ENCODE results near the gene VIT.
"Not testable (repeated sequence)": the region's sequence is repeated elsewhere in the genome, so short reads cannot be mapped to it uniquely, and the experiment has no call there.

VIT gene

DNA sequence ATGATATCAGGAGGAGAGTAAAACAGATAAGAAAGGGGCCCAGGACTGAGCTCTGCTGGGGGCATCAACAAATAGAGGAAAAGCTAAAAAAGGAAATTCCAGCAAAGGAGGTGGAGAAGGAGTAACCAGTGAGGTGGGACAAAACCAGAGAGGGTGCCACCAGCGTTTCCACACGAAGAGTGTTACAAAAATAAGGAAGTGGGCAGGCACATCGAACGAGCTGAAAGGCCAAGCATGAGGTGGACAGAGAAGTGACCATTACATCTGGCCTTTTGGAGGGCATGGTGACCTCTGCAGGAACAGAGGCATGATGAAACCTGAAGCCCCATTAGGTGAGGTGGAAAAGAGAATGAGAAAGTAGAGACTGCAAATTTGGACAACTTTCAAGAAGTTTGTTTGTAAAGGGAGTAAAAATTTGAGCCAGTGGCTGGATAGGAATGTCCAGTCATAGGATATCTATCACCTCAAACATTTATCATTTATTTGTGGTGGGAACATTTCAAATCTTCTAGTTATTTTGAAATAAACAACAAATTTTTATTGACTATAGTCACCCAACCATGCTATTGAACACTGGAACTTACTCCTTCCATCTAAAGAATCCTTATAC is 18.4 kb upstream of the VIT start:
- no peak for DNase-seq

DNA sequence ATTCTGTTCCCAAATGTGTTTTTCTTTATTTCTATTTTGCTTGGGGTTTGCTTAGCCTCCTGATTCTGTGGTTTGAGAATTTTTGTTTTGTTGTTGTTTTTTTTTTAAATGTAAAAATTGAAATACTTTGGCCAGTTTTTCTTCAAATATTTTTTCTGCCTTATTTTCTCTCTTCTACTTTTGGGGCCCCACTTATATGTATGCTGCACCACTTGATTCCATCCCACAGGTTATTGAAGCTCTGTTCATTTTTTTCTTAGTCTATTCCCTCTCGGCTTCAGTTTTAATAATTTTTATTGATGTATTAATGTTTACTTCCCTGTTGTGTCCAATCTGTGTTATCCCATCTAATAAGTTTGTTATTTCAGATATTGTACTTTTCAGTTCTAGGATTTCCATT is 17.7 kb upstream of the VIT start:
- DNase-seq, result no peak

DNA sequence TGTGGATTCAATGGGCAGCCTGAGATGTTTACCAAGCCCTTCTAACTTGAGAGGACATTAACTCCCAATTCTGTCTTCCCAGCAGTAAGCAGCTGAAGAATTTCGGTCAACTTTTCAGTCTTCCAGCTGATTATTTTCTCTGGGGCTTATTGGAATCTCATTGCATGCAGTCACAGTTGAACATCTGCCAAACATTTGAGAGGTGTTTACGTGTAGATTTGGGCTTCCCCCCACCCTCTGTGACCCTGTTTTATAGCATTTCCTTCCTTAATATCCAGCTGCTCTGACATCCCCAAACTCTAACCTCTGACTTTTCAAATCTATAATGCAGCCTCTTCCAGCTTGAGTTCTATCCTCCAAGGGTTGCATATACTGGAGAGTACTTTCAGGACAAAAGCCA is 16.5 kb upstream of the VIT start:
- DNase-seq, result no peak

DNA sequence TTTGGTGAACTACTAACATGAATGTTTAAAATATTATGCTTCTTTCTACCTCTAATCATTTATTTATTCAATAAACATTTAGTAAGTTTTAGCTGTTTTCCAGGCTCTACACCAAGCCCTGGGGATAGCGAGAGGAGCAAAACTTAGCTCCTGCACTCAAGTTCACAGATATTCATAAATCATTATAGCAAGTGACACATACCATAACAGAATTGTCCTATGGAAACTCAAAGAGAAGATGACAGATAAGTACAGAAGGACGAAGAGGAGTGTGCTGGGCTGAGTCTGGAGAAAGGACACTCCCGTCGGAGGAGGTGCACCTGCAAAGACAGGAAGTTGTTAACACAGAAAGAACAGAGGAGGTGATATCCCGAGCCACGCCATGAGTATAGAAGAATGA is 13.9 kb upstream of the VIT start:
- no peak for DNase-seq

DNA sequence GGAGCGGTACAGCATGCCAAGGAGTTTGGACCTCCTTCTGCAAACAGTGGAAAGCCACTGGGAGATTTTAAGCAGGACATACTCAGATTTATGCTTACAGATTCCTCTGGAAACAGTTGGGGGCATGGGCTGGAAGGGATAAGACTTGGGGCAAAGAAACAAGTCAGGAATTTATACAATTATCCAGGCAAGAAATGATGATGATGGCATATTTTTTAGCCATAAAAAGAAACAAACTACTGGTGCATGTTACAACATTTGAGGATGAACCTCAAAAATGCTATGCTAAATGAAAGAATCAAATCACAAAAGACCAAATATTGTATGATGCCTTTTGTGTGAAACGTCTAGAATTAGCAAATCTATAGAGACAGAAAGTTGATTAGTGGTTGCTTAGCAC is 13.5 kb upstream of the VIT start:
- DNase-seq, result no peak

- not testable (repeated sequence) for DNase-seq
Measured at GRCh38 chr2:36688291-36688690, 8.2 kb upstream of the VIT start.

- not testable (repeated sequence) for DNase-seq
Measured at GRCh38 chr2:36689013-36689412, 7.5 kb upstream of the VIT start.

- DNase-seq, result no peak
Measured at GRCh38 chr2:36692121-36692520, 4.4 kb upstream of the VIT start.

GRCh38 chr2:36693825-36694224 is 2.7 kb upstream of the VIT start:
- no peak for DNase-seq

- DNase-seq, result no peak
Measured at GRCh38 chr2:36695746-36696415, 626 bp upstream of the VIT start.

- DNase-seq, result no peak
Measured at GRCh38 chr2:36697424-36698066, 1.0 kb downstream of the VIT start.

DNA sequence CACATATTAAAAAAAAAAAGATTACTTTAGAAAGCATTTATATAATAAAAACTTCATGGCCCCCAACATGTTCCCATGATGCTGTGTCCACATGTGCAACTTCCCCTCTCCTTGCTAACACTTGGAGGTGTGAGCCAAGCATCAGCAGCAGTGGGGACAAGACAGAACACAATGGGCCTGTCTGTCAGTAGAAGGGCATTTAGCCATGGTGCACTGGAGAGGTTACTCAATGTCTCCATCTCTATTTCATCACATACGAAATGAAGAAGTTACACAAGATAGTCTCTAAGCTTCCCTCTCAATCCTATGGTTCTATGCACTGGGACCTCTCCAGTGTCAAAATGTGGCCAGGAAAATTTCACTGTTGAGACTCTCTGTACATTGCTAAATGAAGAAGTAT is 2.5 kb downstream of the VIT start:
- DNase-seq, result no peak

DNA sequence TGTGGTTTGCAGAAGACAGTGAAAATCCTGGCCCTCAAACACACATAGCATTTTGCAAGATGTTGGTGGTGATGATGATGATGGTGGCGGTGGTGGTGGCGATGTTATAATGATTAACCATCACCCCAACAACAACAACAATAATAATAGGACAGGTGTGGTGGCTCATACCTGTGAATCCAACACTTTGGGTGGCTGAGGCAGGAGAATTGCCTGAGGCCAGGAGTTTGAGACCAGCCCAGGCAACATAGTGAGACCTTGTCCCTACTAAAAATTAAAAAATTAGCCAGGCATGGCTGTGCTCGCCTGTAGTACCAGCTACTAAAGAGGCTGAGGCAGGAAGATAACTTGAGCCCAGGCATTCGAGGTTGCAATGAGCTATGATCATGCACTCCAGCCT is 3.8 kb downstream of the VIT start:
- DNase-seq, result no peak

GRCh38 chr2:36701391-36701795 is 4.9 kb downstream of the VIT start:
- no peak for DNase-seq

DNA sequence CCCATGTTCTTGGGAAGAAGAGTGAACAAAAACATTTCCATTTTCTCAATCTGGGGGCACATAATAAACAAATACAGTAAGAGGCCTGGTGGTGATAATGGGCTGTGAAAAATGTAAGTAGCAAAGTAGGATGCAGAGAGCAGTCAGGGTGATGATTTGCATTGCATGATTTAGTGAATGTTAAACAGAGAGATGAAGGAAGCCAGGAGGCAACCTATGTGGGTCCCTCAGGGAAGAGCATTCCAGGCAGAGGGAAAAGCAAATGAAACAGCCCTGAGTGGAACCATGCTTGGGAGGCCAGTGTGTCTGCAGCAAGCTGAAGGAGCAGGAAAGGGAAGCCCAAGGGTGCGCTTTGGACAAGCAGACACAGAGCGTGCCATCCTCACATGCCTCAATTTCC is 5.4 kb downstream of the VIT start:
- no peak for DNase-seq

DNA sequence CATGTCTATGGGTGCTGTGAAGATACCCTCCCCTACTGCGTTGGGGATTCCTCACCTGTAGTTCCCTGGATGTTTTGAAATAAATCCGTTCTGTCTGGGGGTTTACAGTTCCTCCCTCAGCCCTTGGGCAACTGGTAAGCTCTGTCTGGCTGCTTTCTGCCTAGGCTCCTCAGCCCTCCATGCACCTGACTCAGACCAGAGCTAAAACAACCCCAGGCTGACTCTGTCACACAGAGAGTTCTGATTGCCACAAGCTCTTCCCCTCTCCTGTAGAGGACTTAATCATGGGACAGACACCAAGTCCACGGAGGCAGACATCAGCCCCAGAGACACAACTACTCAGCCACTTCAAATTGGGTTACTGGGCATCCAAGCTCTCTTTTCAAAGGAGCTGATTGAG is 6.3 kb downstream of the VIT start:
- DNase-seq, result no peak

GRCh38 chr2:36704475-36705150 is 8.1 kb downstream of the VIT start:
- no peak for DNase-seq

GRCh38 chr2:36705326-36706020 is 9.0 kb downstream of the VIT start:
- DNase-seq, result no peak

DNA sequence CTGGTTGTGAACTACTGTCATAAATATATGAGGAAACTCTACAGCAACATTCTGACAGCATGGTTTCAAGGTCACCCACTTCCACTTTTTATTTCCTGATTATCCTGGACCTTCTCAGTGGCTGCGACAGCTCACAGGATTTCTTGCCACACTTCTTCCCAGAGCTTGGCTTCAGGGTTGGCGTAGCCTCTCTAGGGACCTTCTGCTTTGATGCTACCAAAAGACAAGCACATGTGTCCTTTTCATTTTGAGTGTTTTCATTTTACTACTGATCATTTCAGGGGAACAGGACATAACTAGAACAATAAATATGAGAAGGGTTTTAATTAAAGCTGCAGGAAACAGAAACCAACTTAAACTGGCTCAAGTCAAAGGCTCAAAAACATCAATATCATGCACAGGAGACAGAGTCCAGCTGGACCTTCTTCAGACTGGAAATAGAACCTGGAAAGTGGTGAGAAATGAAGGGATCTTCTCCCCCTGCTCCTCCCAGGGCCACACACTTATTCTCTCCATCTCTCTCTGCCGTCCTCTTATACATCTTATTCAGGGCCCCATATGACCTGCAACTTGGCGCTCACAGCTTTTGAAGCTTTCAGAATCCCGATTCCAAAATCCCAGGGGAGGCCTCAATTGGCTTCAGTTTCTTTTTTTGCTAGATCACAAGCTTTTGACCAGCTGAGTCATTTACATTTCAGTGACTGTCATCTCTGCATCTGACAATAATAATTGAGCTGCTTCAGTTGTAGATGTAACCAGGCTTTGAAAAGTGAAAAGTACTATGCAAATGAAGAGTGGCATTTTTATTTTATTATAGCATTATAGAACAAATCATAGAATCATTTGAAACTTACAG is 9.7 kb downstream of the VIT start:
- DNase-seq, result no peak

DNA sequence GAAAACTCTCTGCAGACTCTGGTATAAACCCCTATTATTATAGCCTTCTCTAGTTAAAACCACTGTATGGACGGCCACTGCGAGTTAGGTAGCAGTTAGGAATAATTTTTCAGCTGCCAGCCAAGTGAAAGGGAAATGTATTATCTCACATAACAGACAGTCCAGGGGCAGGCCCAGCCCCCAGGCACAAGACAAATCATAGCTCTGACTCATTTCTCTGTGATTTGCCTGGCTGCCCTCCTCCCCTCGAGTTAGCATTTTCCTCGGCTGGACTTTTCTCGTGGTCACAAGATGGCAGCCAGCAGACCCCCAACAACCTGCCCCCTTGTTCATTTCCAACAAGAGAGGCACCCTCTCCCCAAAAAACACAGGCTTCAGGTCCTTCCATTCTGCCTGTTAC is 10.5 kb downstream of the VIT start:
- DNase-seq, result no peak

DNA sequence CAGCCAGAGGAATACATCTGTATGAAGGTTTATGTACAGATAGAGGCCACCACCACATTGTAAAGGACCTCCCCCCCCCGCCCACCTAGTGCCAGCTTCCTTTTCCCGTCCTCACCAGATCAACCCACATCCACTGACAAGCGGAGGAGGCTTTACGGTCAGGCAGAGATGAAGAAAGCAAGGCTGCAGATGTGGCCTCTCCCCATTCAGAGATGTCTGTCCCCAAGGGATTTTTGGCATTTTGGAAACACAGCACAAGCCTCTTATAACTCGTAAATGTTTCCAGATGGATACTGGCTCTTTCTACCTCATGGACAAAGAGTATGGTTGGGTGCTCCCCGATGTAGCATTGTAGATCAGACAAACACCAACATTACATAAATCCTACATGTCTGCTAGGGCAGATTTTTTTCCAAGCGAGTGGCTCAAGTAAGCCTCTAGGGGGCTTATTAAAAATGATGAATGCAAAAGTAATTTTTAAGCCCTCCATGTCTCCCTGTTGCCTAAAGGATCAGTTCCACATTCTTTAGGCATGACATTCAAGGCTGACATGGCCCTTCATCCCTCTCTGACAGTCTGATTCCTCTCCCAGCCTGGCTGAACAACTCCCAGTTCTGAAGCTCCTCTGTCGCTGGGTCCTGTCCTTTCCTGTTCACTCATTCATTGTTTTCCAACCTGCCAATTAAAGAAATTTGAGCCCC is 11.7 kb downstream of the VIT start:
- no peak for DNase-seq

Data from NCI-H345 (cell line).